ENCODE results near the gene VPS4A. TPM values are rescaled to one million over a fixed set of nuclear protein-coding genes. Genes with fewer than 3 reads are reported as not detected.

Gene VPS4A
- total and polyA plus RNA-seq, 10 of the 15 experiments (the other 5 are each of a cell fraction or from before 2014, with no cell fraction given), result 5.2 to 36.3 (median 21.4) TPM

- no peak for TF ChIP-seq RCOR1 (conservative IDR thresholded peaks at IDR 0.05; ENCODE audit: low read depth, low read length)
- TF ChIP-seq TBL1XR1 (IDR thresholded peaks at IDR 0.05; ENCODE audit: low read depth, low read length), result no peak
- no peak for TF ChIP-seq FOS (IDR thresholded peaks at IDR 0.05; ENCODE audit: borderline replicate concordance, extremely low read depth, insufficient read length)
- TF ChIP-seq PAX8 (IDR thresholded peaks at IDR 0.05), result no peak
- peak; percentile 77 for TF ChIP-seq NR2C1 (IDR thresholded peaks at IDR 0.05)
- TF ChIP-seq, protein P1, sequence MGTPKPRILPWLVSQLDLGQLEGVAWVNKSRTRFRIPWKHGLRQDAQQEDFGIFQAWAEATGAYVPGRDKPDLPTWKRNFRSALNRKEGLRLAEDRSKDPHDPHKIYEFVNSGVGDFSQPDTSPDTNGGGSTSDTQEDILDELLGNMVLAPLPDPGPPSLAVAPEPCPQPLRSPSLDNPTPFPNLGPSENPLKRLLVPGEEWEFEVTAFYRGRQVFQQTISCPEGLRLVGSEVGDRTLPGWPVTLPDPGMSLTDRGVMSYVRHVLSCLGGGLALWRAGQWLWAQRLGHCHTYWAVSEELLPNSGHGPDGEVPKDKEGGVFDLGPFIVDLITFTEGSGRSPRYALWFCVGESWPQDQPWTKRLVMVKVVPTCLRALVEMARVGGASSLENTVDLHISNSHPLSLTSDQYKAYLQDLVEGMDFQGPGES (IDR thresholded peaks at IDR 0.05), result no peak; the same call in 1 of the 2 replicates
- TF ChIP-seq YBX1 (IDR thresholded peaks at IDR 0.05), result no peak
- no peak for TF ChIP-seq ZBED1 (IDR thresholded peaks at IDR 0.05; ENCODE audit: borderline replicate concordance)
- no peak for TF ChIP-seq ZNF622 (IDR thresholded peaks at IDR 0.05)
- TF ChIP-seq, protein P2, sequence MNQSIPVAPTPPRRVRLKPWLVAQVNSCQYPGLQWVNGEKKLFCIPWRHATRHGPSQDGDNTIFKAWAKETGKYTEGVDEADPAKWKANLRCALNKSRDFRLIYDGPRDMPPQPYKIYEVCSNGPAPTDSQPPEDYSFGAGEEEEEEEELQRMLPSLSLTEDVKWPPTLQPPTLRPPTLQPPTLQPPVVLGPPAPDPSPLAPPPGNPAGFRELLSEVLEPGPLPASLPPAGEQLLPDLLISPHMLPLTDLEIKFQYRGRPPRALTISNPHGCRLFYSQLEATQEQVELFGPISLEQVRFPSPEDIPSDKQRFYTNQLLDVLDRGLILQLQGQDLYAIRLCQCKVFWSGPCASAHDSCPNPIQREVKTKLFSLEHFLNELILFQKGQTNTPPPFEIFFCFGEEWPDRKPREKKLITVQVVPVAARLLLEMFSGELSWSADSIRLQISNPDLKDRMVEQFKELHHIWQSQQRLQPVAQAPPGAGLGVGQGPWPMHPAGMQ (IDR thresholded peaks at IDR 0.05; ENCODE audit: borderline replicate concordance), result no peak
- TF ChIP-seq CEBPZ (IDR thresholded peaks at IDR 0.05; ENCODE audit: low read depth, low read length), result no peak
- no peak for TF ChIP-seq CHD1 (IDR thresholded peaks at IDR 0.05; ENCODE audit: low read depth, low read length)
- TF ChIP-seq, protein P3, sequence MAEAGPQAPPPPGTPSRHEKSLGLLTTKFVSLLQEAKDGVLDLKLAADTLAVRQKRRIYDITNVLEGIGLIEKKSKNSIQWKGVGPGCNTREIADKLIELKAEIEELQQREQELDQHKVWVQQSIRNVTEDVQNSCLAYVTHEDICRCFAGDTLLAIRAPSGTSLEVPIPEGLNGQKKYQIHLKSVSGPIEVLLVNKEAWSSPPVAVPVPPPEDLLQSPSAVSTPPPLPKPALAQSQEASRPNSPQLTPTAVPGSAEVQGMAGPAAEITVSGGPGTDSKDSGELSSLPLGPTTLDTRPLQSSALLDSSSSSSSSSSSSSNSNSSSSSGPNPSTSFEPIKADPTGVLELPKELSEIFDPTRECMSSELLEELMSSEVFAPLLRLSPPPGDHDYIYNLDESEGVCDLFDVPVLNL (IDR thresholded peaks at IDR 0.05; ENCODE audit: low read depth, low read length), result no peak
- TF ChIP-seq SMAD5 (IDR thresholded peaks at IDR 0.05; ENCODE audit: low read depth), result peak; percentile 87
- peak; percentile 54 to 57; a peak in 3 of 4 replicates for TF ChIP-seq IKZF2 (IDR thresholded peaks at IDR 0.05)
- no peak for TF ChIP-seq FOXM1 (IDR thresholded peaks at IDR 0.05; ENCODE audit: low read depth, low read length)
- no peak for TF ChIP-seq HDAC6 (IDR thresholded peaks at IDR 0.05; ENCODE audit: unreplicated experiment)
- peak; percentile 50 for TF ChIP-seq SP1 (IDR thresholded peaks at IDR 0.05; ENCODE audit: low read depth, low read length)
- TF ChIP-seq MAX (IDR thresholded peaks at IDR 0.05; ENCODE audit: low read depth, low read length), result peak; percentile 83; the same call in 1 of the 2 replicates
- no peak for TF ChIP-seq PRDM15 (CRISPR knock-in tag; IDR thresholded peaks at IDR 0.05)
Observed at GRCh38 chr16:69339289-69340094, 28.3 kb downstream of the VPS4A start, which contains the start of the genes COG8 and NIP7 (continued).

Measured in GM12878 (cell line).